Right lung (tissue), 5 donors: ENCODE measurements around the gene ARRDC5. TPM values are rescaled to one million over a fixed set of nuclear protein-coding genes. Genes with fewer than 3 reads are reported as not detected.

Source experiments
- polyA plus RNA-seq, 5 donors: library from polyadenylated mRNA; unstranded; fragments of 120-200 nt; gene quantifications; one replicate each; pipeline versions ENCODE4 v1.2.1 to v1.2.3, GENCODE V29; 2013; ENCODE audit warnings: inconsistent platforms in 1 of 5, low replicate concordance in 1 of 5; ENCODE audit not compliant: insufficient read length in 5 of 5, insufficient read depth in 1 of 5

Gene ARRDC5
- polyA plus RNA-seq, 5 donors, result 0.06 to 0.18 (median 0.12) TPM; not detected in 2

Other genes with a start within 250 kb of the ARRDC5 start
- 100 to 1,000 TPM in 1 of 5 donors, 10 to 100 TPM in 4; 57.2 to 105 (median 69.4) TPM for gene MYDGF, start 232.6 kb downstream of the ARRDC5 start, polyA plus RNA-seq
- gene DPP9, start 179.1 kb downstream of the ARRDC5 start, polyA plus RNA-seq, result 10 to 100 TPM; 20.2 to 34.1 (median 29.0) TPM
- 1 to 10 TPM; 1.4 to 2.4 (median 1.6) TPM for gene FEM1A, start 111.2 kb downstream of the ARRDC5 start, polyA plus RNA-seq
- 1 to 10 TPM; 5.7 to 9.0 (median 7.7) TPM for gene TICAM1, start 71.2 kb downstream of the ARRDC5 start, polyA plus RNA-seq
- gene PLIN3, start 35.2 kb downstream of the ARRDC5 start, polyA plus RNA-seq, result 10 to 100 TPM; 34.2 to 54.6 (median 40.5) TPM
- 10 to 100 TPM; 17.5 to 24.6 (median 23.0) TPM for gene UHRF1, start 6.6 kb upstream of the ARRDC5 start, polyA plus RNA-seq
- gene KDM4B, start 66.2 kb upstream of the ARRDC5 start, polyA plus RNA-seq, result 10 to 100 TPM; 19.1 to 34.8 (median 24.8) TPM